Spleen (tissue), 13 donors: ENCODE results near the gene PLAAT4. TPM values are rescaled to one million over a fixed set of nuclear protein-coding genes. Genes with fewer than 3 reads are reported as not detected.

ENCODE experiments used
- DNase-seq: peaks from one replicate; pipeline ENCODE4 v3.0.0-alpha.2; 2020
- H3K27ac ChIP-seq, 8 donors: fragments of 200-600 bp; sonication (generic) in 7 of 8; 1 replicate in 4 of 8; 2 replicates in 4 of 8; pipeline versions ENCODE4 v1.5.0 to v1.8.0; 2016 to 2021; ENCODE audit warnings: inconsistent platforms in 4 of 8, mild to moderate bottlenecking in 4 of 8, moderate library complexity in 1 of 8
- H3K27me3 ChIP-seq, 7 donors: fragments of 200-600 bp; sonication (generic) in 6 of 7; replicated peaks in 1 of 7; 1 replicate in 4 of 7; 2 replicates in 3 of 7; pipeline versions ENCODE4 v1.5.0 to v1.8.0; 2016 to 2021; ENCODE audit warnings: inconsistent platforms in 3 of 7, mild to moderate bottlenecking in 1 of 7
- H3K36me3 ChIP-seq, 6 donors: fragments of 200-600 bp; sonication (generic) in 5 of 6; 1 replicate in 4 of 6; 2 replicates in 2 of 6; pipeline versions ENCODE4 v1.5.0 to v1.8.0; 2016 to 2021; ENCODE audit warnings: inconsistent platforms in 2 of 6
- H3K4me1 ChIP-seq, 6 donors: fragments of 200-600 bp; sonication (generic) in 5 of 6; 1 replicate in 3 of 6; 2 replicates in 3 of 6; pipeline versions ENCODE4 v1.5.0 to v1.8.0; 2016 to 2021; ENCODE audit warnings: inconsistent platforms in 3 of 6
- H3K4me3 ChIP-seq, 8 donors: fragments of 200-600 bp; sonication (generic) in 7 of 8; 1 replicate in 4 of 8; 2 replicates in 4 of 8; pipeline versions ENCODE4 v1.5.0 to v1.8.0; 2016 to 2021; ENCODE audit warnings: inconsistent platforms in 4 of 8, mild to moderate bottlenecking in 4 of 8, moderate library complexity in 2 of 8
- H3K9me3 ChIP-seq, 8 donors: fragments of 200-600 bp; sonication (generic) in 7 of 8; 1 replicate in 4 of 8; 2 replicates in 4 of 8; pipeline versions ENCODE4 v1.5.0 to v1.8.0; 2016 to 2021; ENCODE audit warnings: inconsistent platforms in 4 of 8
- CTCF ChIP-seq, 11 experiments: fragments of 200-600 bp in 7 of 11; fragments of 450-650 bp in 4 of 11; sonication (generic) in 4 of 11; IDR thresholded peaks in 8 of 11; conservative IDR thresholded peaks in 3 of 11; 1 replicate in 7 of 11; 2 replicates in 4 of 11; pipeline versions ENCODE4 v1.4.0 to v1.8.0; 2016 to 2021; ENCODE audit warnings: antibody characterized with exemption in 11 of 11, inconsistent platforms in 4 of 11, mild to moderate bottlenecking in 1 of 11
- POLR2A ChIP-seq, 3 donors: fragments of 450-650 bp; IDR thresholded peaks; one replicate each; pipeline ENCODE4 v1.5.1; 2017; ENCODE audit warnings: antibody characterized with exemption in 3 of 3, mild to moderate bottlenecking in 1 of 3
- POLR2AphosphoS5 ChIP-seq, 3 donors: sonication (generic); formaldehyde crosslinking; IDR thresholded peaks; one replicate each; pipeline ENCODE4 v1.5.1; 2017; ENCODE audit warnings: antibody characterized with exemption in 3 of 3
- WGBS, 5 donors: extraction: QIAGEN DNeasy Blood & Tissue Kit in 3 of 5; methylation state at CpG; one replicate each; pipeline versions ENCODE4 v1.1.5 to v1.1.7; 2013 to 2018; 5-methylcytosine and 5-hydroxymethylcytosine counted together
- intact Hi-C: fragments of 100-400 bp; cut with DNase I; formaldehyde crosslinking; loops from one replicate; pipeline ENCODE4 v1.15.0; 2023; ENCODE audit warnings: low total_unique reads
- long read RNA-seq, 2 donors: transcript quantifications; one replicate each; lab custom pipeline, GENCODE V29; 2026
- polyA plus RNA-seq, 3 donors: library from polyadenylated mRNA; stranded (reverse); fragments of 200-250 nt; gene quantifications; one replicate each; pipeline ENCODE4 v1.2.1, GENCODE V29; 2013
- total RNA-seq, 7 donors: library from RNA; depleted of rRNA in 3 of 7; stranded (reverse); fragments of >200 nt in 3 of 7; fragmentation: NEBNext Ultra II Directional in 4 of 7; extraction: Animal tissue kit (Norgen Biotek cat#: 25700) in 4 of 7; gene quantifications; one replicate each; pipeline versions ENCODE4 v1.1.0 to v1.2.1, GENCODE V29; 2016 to 2021
- donor health status: healthy with polysubstance abuse.
- donor health status: DM: no; HTN: no; CAD: no; lungs with moderate emphysema.
- donor health status: DM: no; HTN: no; CAD: no.
- donor health status: Bipolar disorder and iron deficiency.
- donor health status: healthy.
- donor health status: DM: no; HTN: no; CAD: no.
- donor health status: DM: yes; HTN: yes; CAD: no.

The PLAAT4 gene
- total RNA-seq (100 to 1,000 TPM in 1 of 7 donors, 10 to 100 TPM in 6; 55.6 to 101 (median 65.3) TPM), polyA plus RNA-seq (100 to 1,000 TPM in 1 of 3 donors, 10 to 100 TPM in 2; 78.6 to 105 (median 98.6) TPM)
- long read RNA-seq, donor 1, transcript RARRES3-201 (4 exons, 749 nt), result major isoform, 24 of 24 reads
- long read RNA-seq, donor 1, partial matches to known transcripts, result 0 of 24 reads
- long read RNA-seq, donor 1, other reads (novel, unspliced or antisense), result 0 of 24 reads
- long read RNA-seq, donor 2, transcript RARRES3-201 (4 exons, 749 nt), result major isoform, 13 of 14 reads
- long read RNA-seq, donor 2, partial matches to known transcripts, result 0 of 14 reads
- long read RNA-seq, donor 2, other reads (novel, unspliced or antisense), result 0 of 14 reads

GRCh38 chr11:63536669-63537292 lies at the start of gene PLAAT4:
Gene PLAAT4, plus strand, starts transcription at chr11:63536808. Its CDS starts 61 bp downstream, at chr11:63536869.
- Histone ChIP-seq H3K9me3 (no peaks in the 10 kb centered on the region), H3K4me3 (peak within 1 kb of the TSS; percentile 32 to 68 (median 52)), H3K4me1 (peaks cover 34 to 100% (median 84%) of the 10 kb centered on the region in 6 donors), H3K27me3 (no peaks in the 10 kb centered on the region), H3K36me3 (peaks cover 0 to 18% (median 0%) of the 10 kb centered on the region in 6 donors), H3K27ac (peak within 1 kb of the TSS; percentile 53 to 89 (median 86))
- no peak for DNase-seq
- intact Hi-C loops, result no loop called here
- WGBS, 5 donors, result 9 to 22% (median 15%) methylated on average over 8 to 10 of the region's 10 CpGs
- TF ChIP-seq CTCF (IDR thresholded peaks at IDR 0.05 in 8 of 11, conservative IDR thresholded peaks at IDR 0.05 in 3 of 11) (no peak), POLR2AphosphoS5 (IDR thresholded peaks at IDR 0.05) (peak in 2 of 3 donors; percentile 57 to 70), POLR2A (IDR thresholded peaks at IDR 0.05) (peak in 1 of 3 donors; percentile 51)

- no peaks in the 10 kb centered on the region for H3K36me3 ChIP-seq
- peaks cover 0 to 25% (median 20%) of the 10 kb centered on the region in 8 donors for H3K9me3 ChIP-seq
- 81 to 93% (median 85%) methylated on average over 1 of the region's 1 CpG for WGBS, 5 donors
- H3K4me3 ChIP-seq, result no peak overlapping the region
- H3K27ac ChIP-seq, result no peak overlapping the region
- H3K4me1 ChIP-seq, result peaks cover 6 to 36% (median 16%) of the 10 kb centered on the region in 6 donors
- TF ChIP-seq CTCF (IDR thresholded peaks at IDR 0.05 in 8 of 11, conservative IDR thresholded peaks at IDR 0.05 in 3 of 11) (no peak), POLR2AphosphoS5 (IDR thresholded peaks at IDR 0.05) (no peak), POLR2A (IDR thresholded peaks at IDR 0.05) (no peak)
- DNase-seq, result no peak
- peaks cover 0 to 34% (median 7%) of the 10 kb centered on the region in 7 donors for H3K27me3 ChIP-seq
- intact Hi-C loops, result no loop called here
Observed at GRCh38 chr11:63488789-63489188, 47.8 kb upstream of the PLAAT4 start.

DNA sequence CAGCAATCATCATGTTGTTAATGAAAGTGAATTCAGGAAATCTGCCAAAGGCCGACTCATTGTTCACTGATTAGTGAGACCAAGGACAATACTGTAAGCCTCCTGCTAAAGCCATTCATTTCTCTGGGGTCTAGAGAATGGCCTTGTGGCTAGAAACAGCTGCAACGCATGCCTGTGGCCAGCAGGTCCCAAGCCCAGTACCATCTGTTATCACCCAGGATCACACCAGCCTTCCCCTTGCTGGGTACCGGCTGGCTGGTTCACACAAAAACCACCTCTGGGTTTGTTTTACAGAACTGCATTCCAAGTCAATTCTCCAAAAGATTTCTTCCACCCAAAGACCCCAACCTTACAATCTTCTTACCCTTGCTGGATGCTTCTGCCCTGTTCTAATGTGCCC lies 46.7 kb upstream of the PLAAT4 start:
- peaks cover 6 to 36% (median 16%) of the 10 kb centered on the region in 6 donors for H3K4me1 ChIP-seq
- intact Hi-C loops, result no loop called here
- H3K27me3 ChIP-seq, result peaks cover 0 to 34% (median 7%) of the 10 kb centered on the region in 7 donors
- no peaks in the 10 kb centered on the region for H3K36me3 ChIP-seq
- WGBS, 5 donors, result 42 to 70% (median 47%) methylated on average over 3 of the region's 3 CpGs
- H3K9me3 ChIP-seq, result peaks cover 0 to 18% (median 14%) of the 10 kb centered on the region in 8 donors
- no peak overlapping the region for H3K4me3 ChIP-seq
- peak overlapping the region in 1 of 8 donors; percentile 55 for H3K27ac ChIP-seq
- DNase-seq, result no peak
- TF ChIP-seq CTCF (IDR thresholded peaks at IDR 0.05 in 8 of 11, conservative IDR thresholded peaks at IDR 0.05 in 3 of 11), result peak in 2 of 11 experiments; percentile 15 to 20
- TF ChIP-seq POLR2AphosphoS5 (IDR thresholded peaks at IDR 0.05), result no peak
- no peak for TF ChIP-seq POLR2A (IDR thresholded peaks at IDR 0.05)
